ENCODE measurements around the gene SERPINE2. TPM values are rescaled to one million over a fixed set of nuclear protein-coding genes. Genes with fewer than 3 reads are reported as not detected.

The SERPINE2 gene
- total and polyA plus RNA-seq, 7 donors: 3.6 to 31.9 (median 8.6) TPM

- H3K9me3 ChIP-seq: no peaks in the 10 kb centered on the region
- no peak overlapping the region for H3K27ac ChIP-seq
- H3K36me3 ChIP-seq: no peaks in the 10 kb centered on the region
- peaks cover 0 to 49% (median 48%) of the 10 kb centered on the region in 4 donors for H3K4me1 ChIP-seq
- no peak for TF ChIP-seq CTCF (IDR thresholded peaks at IDR 0.05)
- TF ChIP-seq POLR2AphosphoS5 (IDR thresholded peaks at IDR 0.05): no peak
- TF ChIP-seq EP300 (IDR thresholded peaks at IDR 0.05): no peak
- TF ChIP-seq POLR2A (IDR thresholded peaks at IDR 0.05): no peak
- intact Hi-C loops (cut with DNase I): no loop called here
- no peak for DNase-seq
- H3K27me3 ChIP-seq: no peaks in the 10 kb centered on the region
- WGBS, 2 donors: 78 to 85% methylated on average over 6 of the region's 6 CpGs
- H3K4me3 ChIP-seq: no peak overlapping the region
Observed at GRCh38 chr2:223934870-223935269, 104.2 kb downstream of the SERPINE2 start.

- TF ChIP-seq CTCF (IDR thresholded peaks at IDR 0.05) (no peak), POLR2AphosphoS5 (IDR thresholded peaks at IDR 0.05) (no peak), POLR2A (IDR thresholded peaks at IDR 0.05) (no peak), EP300 (IDR thresholded peaks at IDR 0.05) (no peak)
- 73 to 84% methylated on average over 6 of the region's 6 CpGs for WGBS, 2 donors
- Histone ChIP-seq H3K36me3 (no peaks in the 10 kb centered on the region), H3K27ac (no peak overlapping the region), H3K9me3 (no peaks in the 10 kb centered on the region), H3K4me3 (no peak overlapping the region), H3K4me1 (peaks cover 0 to 45% (median 39%) of the 10 kb centered on the region in 4 donors), H3K27me3 (no peaks in the 10 kb centered on the region)
- intact Hi-C loops (cut with DNase I): no loop called here
- DNase-seq: no peak
Observed at GRCh38 chr2:223932816-223933800, 106.0 kb downstream of the SERPINE2 start.

GRCh38 chr2:223930103-223930976 is 108.7 kb downstream of the SERPINE2 start:
- Histone ChIP-seq H3K9me3 (no peaks in the 10 kb centered on the region), H3K27ac (no peak overlapping the region), H3K4me1 (peaks cover 0 to 23% (median 17%) of the 10 kb centered on the region in 4 donors), H3K27me3 (no peaks in the 10 kb centered on the region), H3K36me3 (no peaks in the 10 kb centered on the region), H3K4me3 (no peak overlapping the region)
- TF ChIP-seq POLR2A (IDR thresholded peaks at IDR 0.05) (no peak), CTCF (IDR thresholded peaks at IDR 0.05) (no peak), EP300 (IDR thresholded peaks at IDR 0.05) (no peak), POLR2AphosphoS5 (IDR thresholded peaks at IDR 0.05) (no peak)
- intact Hi-C loops (cut with DNase I): no loop called here
- DNase-seq: peak; percentile 69
- WGBS, 2 donors: 79 to 80% methylated on average over 23 of the region's 23 CpGs

- Histone ChIP-seq H3K27ac (no peak overlapping the region), H3K9me3 (no peaks in the 10 kb centered on the region), H3K27me3 (no peaks in the 10 kb centered on the region), H3K36me3 (no peaks in the 10 kb centered on the region), H3K4me3 (no peak overlapping the region), H3K4me1 (peaks cover 0 to 22% (median 13%) of the 10 kb centered on the region in 4 donors)
- DNase-seq: no peak
- TF ChIP-seq CTCF (IDR thresholded peaks at IDR 0.05): no peak
- 8 to 18% methylated on average over 4 of the region's 4 CpGs for WGBS, 2 donors
- intact Hi-C loops (cut with DNase I): no loop called here
Observed at GRCh38 chr2:223929571-223930102, 109.4 kb downstream of the SERPINE2 start.

All from sigmoid colon (tissue), 7 donors.